CMK (cell line): ENCODE results near the gene NUDT13.

Experiments
- DNase-seq: peaks from one replicate; pipeline ENCODE4 v3.0.0-alpha.2; 2010; ENCODE audit warnings: low read depth

NUDT13 gene

GRCh38 chr10:73166972-73167371, 56.7 kb downstream of the NUDT13 start:
- no peak for DNase-seq

GRCh38 chr10:73167458-73167782, 57.2 kb downstream of the NUDT13 start:
- no peak for DNase-seq

- peak; percentile 69 for DNase-seq
Observed at GRCh38 chr10:73167783-73168464, 57.7 kb downstream of the NUDT13 start, which contains the start of the genes ECD and FAM149B1. ECD (minus strand) TSS chr10:73168008; CDS start chr10:73163937, 4,071 bp downstream. FAM149B1 (plus strand) TSS chr10:73168119; CDS start chr10:73168340, 221 bp downstream.

GRCh38 chr10:73168465-73168803, 58.2 kb downstream of the NUDT13 start:
- no peak for DNase-seq

- DNase-seq: no peak
Observed at GRCh38 chr10:73169320-73169719, 59.1 kb downstream of the NUDT13 start.

GRCh38 chr10:73172867-73173266, 62.6 kb downstream of the NUDT13 start:
- no peak for DNase-seq

- DNase-seq: no peak
Observed at GRCh38 chr10:73174148-73174925, 64.1 kb downstream of the NUDT13 start.
